GM21423 (cell line): ENCODE results near the gene STX17.
"Not testable (repeated sequence)": the region's sequence is repeated elsewhere in the genome, so short reads cannot be mapped to it uniquely, and the experiment has no call there.

Source experiments
- ATAC-seq: cut with Tn5 transposase; IDR thresholded peaks from one replicate; pipeline ENCODE4 v1.9.1; 2021; ENCODE audit warnings: mild to moderate bottlenecking, moderate library complexity; ENCODE audit not compliant: unreplicated experiment

The STX17 gene

GRCh38 chr9:99966716-99967115 lies 60.3 kb downstream of the STX17 start:
- ATAC-seq = no peak

GRCh38 chr9:99967457-99967856 lies 61.0 kb downstream of the STX17 start:
- no peak for ATAC-seq

GRCh38 chr9:99970481-99970880 lies 64.0 kb downstream of the STX17 start:
- no peak for ATAC-seq

GRCh38 chr9:99971410-99971809 lies 65.0 kb downstream of the STX17 start:
- no peak for ATAC-seq

- no peak for ATAC-seq
Observed at GRCh38 chr9:99973455-99973854, 67.0 kb downstream of the STX17 start.

- no peak for ATAC-seq
Observed at GRCh38 chr9:99977033-99977792, 70.8 kb downstream of the STX17 start.

GRCh38 chr9:99978221-99978620 lies 71.8 kb downstream of the STX17 start:
- ATAC-seq = no peak

GRCh38 chr9:99980598-99980997 lies 74.1 kb downstream of the STX17 start:
- no peak for ATAC-seq

- no peak for ATAC-seq
Observed at GRCh38 chr9:99986642-99987041, 80.2 kb downstream of the STX17 start.

- ATAC-seq = not testable (repeated sequence)
Observed at GRCh38 chr9:99990508-99990907, 84.1 kb downstream of the STX17 start.

GRCh38 chr9:99998266-99998665 lies 91.8 kb downstream of the STX17 start:
- no peak for ATAC-seq

- ATAC-seq = no peak
Observed at GRCh38 chr9:99998866-99999265, 92.4 kb downstream of the STX17 start.

- no peak for ATAC-seq
Observed at GRCh38 chr9:99999797-100000196, 93.3 kb downstream of the STX17 start.

- no peak for ATAC-seq
Observed at GRCh38 chr9:100011062-100011681, 104.7 kb downstream of the STX17 start.

GRCh38 chr9:100012279-100012678 lies 105.8 kb downstream of the STX17 start:
- no peak for ATAC-seq

- ATAC-seq = no peak
Observed at GRCh38 chr9:100013573-100013972, 107.1 kb downstream of the STX17 start.

- ATAC-seq = no peak
Observed at GRCh38 chr9:100014846-100015245, 108.4 kb downstream of the STX17 start.

- ATAC-seq = no peak
Observed at GRCh38 chr9:100019541-100019940, 113.1 kb downstream of the STX17 start.
